CD14-positive monocyte (primary cell): Measurements from ENCODE around the gene CAMTA1. TPM values are rescaled to one million over a fixed set of nuclear protein-coding genes. Genes with fewer than 3 reads are reported as not detected.

Source experiments
- DNase-seq, 3 donors: peaks; one replicate each; pipeline ENCODE4 v3.0.0-alpha.2; 2011 to 2022
- H2AFZ ChIP-seq: 2 replicates; pipeline ENCODE4 v1.6.0; 2012; ENCODE audit warnings: mild to moderate bottlenecking, low read depth, low read length, inconsistent platforms; ENCODE audit not compliant: insufficient read depth, poor library complexity, severe bottlenecking
- H3K27ac ChIP-seq, 2 donors: 1 replicate in 1 of 2; 2 replicates in 1 of 2; pipeline ENCODE4 v1.5.1; 2012 to 2013; ENCODE audit warnings: low read length in 2 of 2, control low read depth in 1 of 2, inconsistent platforms in 1 of 2, low read depth in 1 of 2, mild to moderate bottlenecking in 1 of 2
- H3K27me3 ChIP-seq, 2 donors: one replicate each; pipeline versions ENCODE4 v1.6.0 to v1.6.1; 2011 to 2013; ENCODE audit warnings: low read length in 2 of 2; ENCODE audit not compliant: control insufficient read depth in 2 of 2, insufficient read depth in 2 of 2
- H3K36me3 ChIP-seq, 2 donors: replicated peaks in 1 of 2; 1 replicate in 1 of 2; 2 replicates in 1 of 2; pipeline versions ENCODE4 v1.5.1 to v1.6.1; 2012 to 2013; ENCODE audit warnings: low read length in 2 of 2, control low read depth in 1 of 2, inconsistent platforms in 1 of 2, mild to moderate bottlenecking in 1 of 2; ENCODE audit not compliant: insufficient read depth in 2 of 2, control insufficient read depth in 1 of 2
- H3K4me1 ChIP-seq, 2 donors: 1 replicate in 1 of 2; 2 replicates in 1 of 2; pipeline versions ENCODE4 v1.5.1 to v1.6.1; 2012 to 2013; ENCODE audit warnings: low read length in 2 of 2, control low read depth in 1 of 2, inconsistent platforms in 1 of 2, mild to moderate bottlenecking in 1 of 2, moderate library complexity in 1 of 2; ENCODE audit not compliant: insufficient read depth in 2 of 2, control insufficient read depth in 1 of 2
- H3K4me2 ChIP-seq: replicated peaks from 2 replicates; pipeline ENCODE3; 2012; ENCODE audit warnings: low read length, moderate library complexity, mild to moderate bottlenecking; ENCODE audit not compliant: poor library complexity, severe bottlenecking; ENCODE audit errors: extremely low read depth
- H3K4me3 ChIP-seq, 3 experiments: fragments of 200-600 bp in 1 of 3; sonication (generic) in 1 of 3; replicated peaks in 1 of 3; 1 replicate in 2 of 3; 2 replicates in 1 of 3; pipeline ENCODE4 v1.5.1; 2011 to 2013; ENCODE audit warnings: low read length in 3 of 3, mild to moderate bottlenecking in 3 of 3, control low read depth in 2 of 3, low read depth in 2 of 3, inconsistent platforms in 1 of 3, moderate library complexity in 1 of 3
- H3K79me2 ChIP-seq: 2 replicates; pipeline ENCODE4 v1.6.0; 2012; ENCODE audit warnings: mild to moderate bottlenecking, control low read depth, inconsistent platforms, low read length, moderate library complexity; ENCODE audit not compliant: insufficient read depth
- H3K9ac ChIP-seq: 2 replicates; pipeline ENCODE4 v1.6.0; 2017; ENCODE audit warnings: low read length, mild to moderate bottlenecking; ENCODE audit not compliant: insufficient read depth, poor library complexity, severe bottlenecking
- H3K9me3 ChIP-seq, 2 donors: replicated peaks in 1 of 2; 1 replicate in 1 of 2; 2 replicates in 1 of 2; pipeline versions ENCODE4 v1.5.1 to v1.6.1; 2012 to 2013; ENCODE audit warnings: low read length in 2 of 2, control low read depth in 1 of 2; ENCODE audit not compliant: control insufficient read depth in 1 of 2, insufficient read depth in 1 of 2
- H4K20me1 ChIP-seq: 2 replicates; pipeline ENCODE4 v1.6.0; 2012; ENCODE audit warnings: mild to moderate bottlenecking, low read length, control low read depth, moderate library complexity; ENCODE audit not compliant: insufficient read depth
- H3K27ac Mint-ChIP-seq, 7 donors: one replicate each; pipeline ENCODE4 v1.8.0; 2020; ENCODE audit warnings: mild to moderate bottlenecking in 7 of 7, mixed read lengths in 7 of 7, moderate library complexity in 6 of 7, inconsistent platforms in 2 of 7
- H3K27me3 Mint-ChIP-seq, 3 donors: one replicate each; pipeline ENCODE4 v1.8.0; 2021 to 2022; ENCODE audit warnings: low read depth in 3 of 3, mild to moderate bottlenecking in 3 of 3, mixed read lengths in 3 of 3, moderate library complexity in 3 of 3, inconsistent platforms in 1 of 3
- H3K36me3 Mint-ChIP-seq, 2 donors: one replicate each; pipeline ENCODE4 v1.8.0; 2020; ENCODE audit warnings: mixed read lengths in 2 of 2, inconsistent platforms in 1 of 2, mild to moderate bottlenecking in 1 of 2
- H3K4me1 Mint-ChIP-seq: one replicate; pipeline ENCODE4 v1.8.0; 2020; ENCODE audit warnings: mild to moderate bottlenecking, mixed read lengths
- H3K4me3 Mint-ChIP-seq, 2 donors: one replicate each; pipeline ENCODE4 v1.8.0; 2020; ENCODE audit warnings: mild to moderate bottlenecking in 2 of 2, mixed read lengths in 2 of 2, moderate library complexity in 1 of 2
- H3K9me3 Mint-ChIP-seq, 7 donors: one replicate each; pipeline ENCODE4 v1.8.0; 2020 to 2022; ENCODE audit warnings: mixed read lengths in 7 of 7, mild to moderate bottlenecking in 6 of 7, moderate library complexity in 6 of 7, inconsistent platforms in 2 of 7
- WGBS: methylation state at CpG from one replicate; pipeline ENCODE4 v1.1.5; 2013; ENCODE audit warnings: missing lambda C conversion rate; ENCODE audit not compliant: insufficient coverage; 5-methylcytosine and 5-hydroxymethylcytosine counted together
- intact Hi-C, 2 donors: fragments of 100-400 bp; cut with micrococcal nuclease; formaldehyde crosslinking; loops; one replicate each; pipeline versions ENCODE4 v1.15.0 to v1.15.1; 2023
- polyA plus RNA-seq, 3 donors: library from polyadenylated mRNA; depleted of rRNA in 1 of 3; unstranded in 2 of 3; stranded (reverse) in 1 of 3; fragments of 300-500 nt in 2 of 3; fragments of >200 nt in 1 of 3; fragmentation: Illumina TruSeq in 2 of 3; gene quantifications; 1 replicate in 2 of 3; 2 replicates in 1 of 3; pipeline ENCODE4 v1.2.3, GENCODE V29; 2012 to 2021
- TF ChIP-seq, protein P1 (sequence below): fragments of 200-600 bp; IDR thresholded peaks from one replicate; pipeline ENCODE4 v1.8.0; 2022; ENCODE audit warnings: antibody characterized with exemption, mild to moderate bottlenecking

CAMTA1 gene
- polyA plus RNA-seq, 3 donors = 52.0 to 89.6 (median 78.3) TPM

DNA sequence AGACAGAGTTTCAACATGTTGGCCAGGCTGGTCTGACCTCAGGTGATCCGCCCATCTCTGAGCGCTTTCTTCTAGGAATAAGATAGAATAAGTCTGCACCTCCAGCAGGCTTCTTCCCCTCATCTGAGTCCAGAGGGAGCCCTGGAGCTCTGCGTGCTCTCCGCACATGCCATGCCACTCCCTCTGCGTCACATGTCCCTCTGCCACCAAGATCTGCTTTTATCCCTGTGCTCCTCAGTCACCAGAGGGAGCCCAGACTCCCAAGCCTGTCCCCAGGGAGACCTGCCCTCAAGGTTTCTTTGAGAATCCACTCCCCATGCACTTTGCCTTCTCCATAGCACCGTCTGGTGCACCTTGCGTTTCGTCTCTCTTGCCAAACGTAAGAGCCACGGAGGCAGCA lies 213.0 kb downstream of the CAMTA1 start:
- peaks cover 1 to 6% (median 3%) of the 10 kb centered on the region in 3 donors for H3K27me3 Mint-ChIP-seq
- H3K4me1 Mint-ChIP-seq = peaks cover 3% of the 10 kb centered on the region
- TF ChIP-seq, protein P1, sequence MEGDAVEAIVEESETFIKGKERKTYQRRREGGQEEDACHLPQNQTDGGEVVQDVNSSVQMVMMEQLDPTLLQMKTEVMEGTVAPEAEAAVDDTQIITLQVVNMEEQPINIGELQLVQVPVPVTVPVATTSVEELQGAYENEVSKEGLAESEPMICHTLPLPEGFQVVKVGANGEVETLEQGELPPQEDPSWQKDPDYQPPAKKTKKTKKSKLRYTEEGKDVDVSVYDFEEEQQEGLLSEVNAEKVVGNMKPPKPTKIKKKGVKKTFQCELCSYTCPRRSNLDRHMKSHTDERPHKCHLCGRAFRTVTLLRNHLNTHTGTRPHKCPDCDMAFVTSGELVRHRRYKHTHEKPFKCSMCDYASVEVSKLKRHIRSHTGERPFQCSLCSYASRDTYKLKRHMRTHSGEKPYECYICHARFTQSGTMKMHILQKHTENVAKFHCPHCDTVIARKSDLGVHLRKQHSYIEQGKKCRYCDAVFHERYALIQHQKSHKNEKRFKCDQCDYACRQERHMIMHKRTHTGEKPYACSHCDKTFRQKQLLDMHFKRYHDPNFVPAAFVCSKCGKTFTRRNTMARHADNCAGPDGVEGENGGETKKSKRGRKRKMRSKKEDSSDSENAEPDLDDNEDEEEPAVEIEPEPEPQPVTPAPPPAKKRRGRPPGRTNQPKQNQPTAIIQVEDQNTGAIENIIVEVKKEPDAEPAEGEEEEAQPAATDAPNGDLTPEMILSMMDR = no peak
- no peak overlapping the region for H3K27ac Mint-ChIP-seq
- Histone ChIP-seq H3K4me3 (no peak overlapping the region), H3K9ac (no peak overlapping the region), H4K20me1 (no peaks in the 10 kb centered on the region), H2AFZ (no peak overlapping the region), H3K4me2 (no peak overlapping the region), H3K79me2 (no peaks in the 10 kb centered on the region), H3K4me1 (no peaks in the 10 kb centered on the region), H3K27ac (no peak overlapping the region), H3K36me3 (no peaks in the 10 kb centered on the region), H3K9me3 (no peaks in the 10 kb centered on the region), H3K27me3 (no peaks in the 10 kb centered on the region)
- no peaks in the 10 kb centered on the region for H3K36me3 Mint-ChIP-seq
- 79% methylated on average over 9 of the region's 10 CpGs for WGBS
- no peak for DNase-seq
- peaks cover 0 to 3% (median 0%) of the 10 kb centered on the region in 7 donors for H3K9me3 Mint-ChIP-seq
- intact Hi-C loops = no loop called here
- no peak overlapping the region for H3K4me3 Mint-ChIP-seq

GRCh38 chr1:6999826-7000225 lies 214.6 kb downstream of the CAMTA1 start:
- Mint-ChIP-seq H3K36me3 (no peaks in the 10 kb centered on the region), H3K27me3 (peaks cover 0 to 6% (median 1%) of the 10 kb centered on the region in 3 donors), H3K4me3 (no peak overlapping the region), H3K4me1 (peaks cover 3% of the 10 kb centered on the region), H3K27ac (no peak overlapping the region), H3K9me3 (peaks cover 0 to 1% (median 0%) of the 10 kb centered on the region in 7 donors)
- intact Hi-C loops = loop anchor here in 1 of 2 donors (5.0 kb wide), 1 partner anchor 528 kb away; no protein-coding TSS in a partner anchor
- Histone ChIP-seq H3K9ac (no peak overlapping the region), H3K27me3 (no peaks in the 10 kb centered on the region), H3K79me2 (no peaks in the 10 kb centered on the region), H3K4me1 (no peaks in the 10 kb centered on the region), H3K9me3 (no peaks in the 10 kb centered on the region), H3K27ac (no peak overlapping the region), H3K36me3 (no peaks in the 10 kb centered on the region), H2AFZ (no peak overlapping the region), H4K20me1 (no peaks in the 10 kb centered on the region), H3K4me3 (no peak overlapping the region), H3K4me2 (no peak overlapping the region)
- TF ChIP-seq, protein P1 = no peak
- DNase-seq = no peak
- 85% methylated on average over 4 of the region's 6 CpGs for WGBS
